GM21423 (cell line): ENCODE results near the gene ME3.
"Not testable (repeated sequence)": the region's sequence is repeated elsewhere in the genome, so short reads cannot be mapped to it uniquely, and the experiment has no call there.

Source experiments
- ATAC-seq: cut with Tn5 transposase; IDR thresholded peaks from one replicate; pipeline ENCODE4 v1.9.1; 2021; ENCODE audit warnings: mild to moderate bottlenecking, moderate library complexity; ENCODE audit not compliant: unreplicated experiment

The ME3 gene

GRCh38 chr11:86443415-86443814 lies 229.0 kb downstream of the ME3 start:
- no peak for ATAC-seq

GRCh38 chr11:86442827-86443226 lies 229.6 kb downstream of the ME3 start:
- no peak for ATAC-seq

GRCh38 chr11:86442420-86442819 lies 230.0 kb downstream of the ME3 start:
- no peak for ATAC-seq

- no peak for ATAC-seq
Measured at GRCh38 chr11:86440843-86441242, 231.6 kb downstream of the ME3 start.

- ATAC-seq, result no peak
Measured at GRCh38 chr11:86440305-86440716, 232.1 kb downstream of the ME3 start.

- no peak for ATAC-seq
Measured at GRCh38 chr11:86438685-86439084, 233.7 kb downstream of the ME3 start.

GRCh38 chr11:86435711-86436110 lies 236.7 kb downstream of the ME3 start:
- no peak for ATAC-seq

- not testable (repeated sequence) for ATAC-seq
Measured at GRCh38 chr11:86433361-86434095, 238.9 kb downstream of the ME3 start.

- ATAC-seq, result peak; percentile 52
Measured at GRCh38 chr11:86431258-86431657, 241.2 kb downstream of the ME3 start.

GRCh38 chr11:86427441-86427840 lies 245.0 kb downstream of the ME3 start:
- no peak for ATAC-seq

GRCh38 chr11:86423488-86423887 lies 248.9 kb downstream of the ME3 start:
- not testable (repeated sequence) for ATAC-seq

GRCh38 chr11:86422371-86422770 lies 250.0 kb downstream of the ME3 start:
- ATAC-seq, result no peak

GRCh38 chr11:86421946-86422345 lies 250.5 kb downstream of the ME3 start:
- no peak for ATAC-seq

GRCh38 chr11:86418917-86419316 lies 253.5 kb downstream of the ME3 start:
- ATAC-seq, result peak; percentile 55

GRCh38 chr11:86418513-86418912 lies 253.9 kb downstream of the ME3 start:
- ATAC-seq, result no peak

- no peak for ATAC-seq
Measured at GRCh38 chr11:86418106-86418505, 254.3 kb downstream of the ME3 start.

- ATAC-seq, result not testable (repeated sequence)
Measured at GRCh38 chr11:86416951-86417350, 255.5 kb downstream of the ME3 start.

GRCh38 chr11:86416494-86416893 lies 255.9 kb downstream of the ME3 start:
- no peak for ATAC-seq

- ATAC-seq, result no peak
Measured at GRCh38 chr11:86415026-86415425, 257.4 kb downstream of the ME3 start.

GRCh38 chr11:86414032-86414431 lies 258.4 kb downstream of the ME3 start:
- ATAC-seq, result no peak

GRCh38 chr11:86408845-86409244 lies 263.6 kb downstream of the ME3 start:
- ATAC-seq, result no peak

- ATAC-seq, result no peak
Measured at GRCh38 chr11:86403458-86403857, 269.0 kb downstream of the ME3 start.

- no peak for ATAC-seq
Measured at GRCh38 chr11:86398106-86398505, 274.3 kb downstream of the ME3 start.
